ENCODE results near the gene TUBGCP2. TPM values are rescaled to one million over a fixed set of nuclear protein-coding genes. Genes with fewer than 3 reads are reported as not detected.

The TUBGCP2 gene
- total RNA-seq = 10 to 100 TPM; 26.8 to 61.9 (median 44.4) TPM

DNA sequence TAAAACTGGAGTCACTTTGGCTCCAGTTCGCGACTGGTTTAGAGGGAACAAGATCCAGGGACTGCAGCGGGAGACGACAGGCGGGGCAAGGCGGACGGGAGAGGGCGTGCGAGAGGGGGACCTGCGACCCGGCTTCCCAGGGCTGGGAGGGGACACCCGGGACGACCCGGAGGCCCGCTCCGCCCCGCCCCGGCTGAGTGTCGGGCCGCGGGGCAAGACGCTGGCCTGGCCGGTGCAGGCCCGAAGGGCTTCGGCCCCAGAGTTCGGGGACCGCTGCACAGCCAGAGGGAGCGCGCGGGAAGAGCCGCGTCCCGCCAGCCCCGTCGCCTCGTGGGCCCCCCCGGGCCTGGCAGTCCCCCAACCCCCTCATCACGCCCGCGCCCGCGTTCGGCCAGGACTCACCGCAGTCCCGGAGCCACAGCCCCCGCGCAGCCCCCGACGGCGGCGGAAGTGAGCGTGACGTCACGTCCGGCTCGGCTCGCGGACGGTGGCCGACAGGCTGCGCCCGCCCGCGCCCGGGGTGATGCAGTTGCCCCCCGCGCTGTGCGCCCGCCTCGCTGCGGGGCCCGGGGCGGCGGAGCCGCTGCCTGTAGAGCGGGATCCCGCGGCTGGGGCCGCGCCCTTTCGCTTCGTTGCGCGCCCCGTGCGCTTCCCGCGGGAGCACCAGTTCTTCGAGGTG lies at the start of gene TUBGCP2, which contains the start of gene ZNF511:
TSS of gene TUBGCP2 (minus strand) at position 452 of the 679 bp plus-strand sequence. CDS start 5,931 bp downstream, outside the sequence.
TSS of gene ZNF511 (plus strand) at position 494 of the 679 bp plus-strand sequence. CDS start at position 524, 30 bp downstream.
- Histone ChIP-seq H3K4me3 (peak within 1 kb of the TSS; percentile 72 to 89), H3K4me1 (peaks cover 5 to 13% of the 10 kb centered on the region in 2 donors), H3K36me3 (no peaks in the 10 kb centered on the region), H3K27ac (peak within 1 kb of the TSS; percentile 92 to 97), H3K9me3 (no peaks in the 10 kb centered on the region), H3K27me3 (no peaks in the 10 kb centered on the region)
- TF ChIP-seq CTCF (IDR thresholded peaks at IDR 0.05) = peak in 3 of 4 experiments; percentile 20 to 27 (median 21)
- peak; percentile 13 to 85 for TF ChIP-seq POLR2A (IDR thresholded peaks at IDR 0.05)
- intact Hi-C loops (cut with DNase I; ENCODE audit: low total_unique reads) = no loop called here
- DNase-seq = peak; percentile 80 to 88

DNA sequence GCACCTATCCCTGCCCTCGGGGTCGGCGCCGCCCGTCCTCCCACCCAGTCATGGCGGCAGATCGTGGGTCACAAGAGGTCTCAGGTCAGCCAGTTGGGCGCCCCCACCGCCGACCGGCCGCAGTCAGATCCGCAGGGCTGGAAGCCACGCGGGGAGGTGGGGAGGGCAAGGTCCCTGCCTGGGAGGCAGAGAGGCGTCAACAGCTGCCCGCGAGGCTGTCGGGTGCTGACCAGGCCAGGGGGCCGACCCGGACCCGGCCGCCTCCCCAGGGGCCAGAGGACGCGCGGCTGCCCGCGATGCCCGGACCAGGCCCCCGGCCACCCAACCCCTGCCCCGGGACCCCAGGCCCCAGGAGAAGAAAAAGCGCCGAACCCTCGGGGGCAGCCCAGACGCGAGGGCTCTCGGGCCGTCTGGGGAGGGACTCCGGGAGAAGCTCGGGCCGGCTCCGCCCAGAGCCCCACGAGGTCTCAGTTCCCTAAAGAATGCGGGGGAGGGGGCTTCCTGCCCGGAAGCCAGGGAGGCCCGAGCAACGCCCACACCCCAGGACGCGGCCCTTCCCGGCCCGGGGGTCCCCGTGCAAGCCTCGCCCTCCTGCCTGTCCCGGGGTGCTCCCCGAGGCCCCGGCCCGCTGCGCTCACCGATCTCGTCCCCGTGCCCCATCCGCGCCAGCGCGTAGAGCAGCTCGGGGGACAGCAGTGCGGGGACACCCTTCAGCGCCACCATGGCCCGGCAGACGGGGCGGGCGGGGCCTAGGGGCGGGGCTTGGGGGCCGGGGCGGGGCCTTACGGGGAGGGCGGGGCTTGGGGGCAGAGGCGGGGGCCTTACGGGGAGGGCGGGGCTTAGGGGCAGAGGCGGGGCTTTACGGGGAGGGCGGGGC lies 48.9 kb upstream of the TUBGCP2 start, which contains the start of gene FUOM:
TSS of gene FUOM (minus strand) at position 735 of the 877 bp plus-strand sequence. CDS start at position 723, 12 bp downstream.
- no peak for TF ChIP-seq POLR2A (IDR thresholded peaks at IDR 0.05)
- TF ChIP-seq CTCF (IDR thresholded peaks at IDR 0.05) = no peak
- peak within 1 kb of the TSS; percentile 16 to 47 for H3K4me3 ChIP-seq

GRCh38 chr10:133356549-133357284 lies 48.0 kb upstream of the TUBGCP2 start:
- no peak for DNase-seq
- intact Hi-C loops (cut with DNase I; ENCODE audit: low total_unique reads) = no loop called here
- Histone ChIP-seq H3K27me3 (no peaks in the 10 kb centered on the region), H3K4me3 (peak overlapping the region; percentile 16 to 47), H3K36me3 (no peaks in the 10 kb centered on the region), H3K9me3 (no peaks in the 10 kb centered on the region), H3K27ac (peak overlapping the region in 1 of 2 donors; percentile 74), H3K4me1 (no peaks in the 10 kb centered on the region)
- no peak for TF ChIP-seq CTCF (IDR thresholded peaks at IDR 0.05)
- TF ChIP-seq POLR2A (IDR thresholded peaks at IDR 0.05) = no peak

More for the DNA sequence above, 48.9 kb upstream of the TUBGCP2 start, which contains the start of gene FUOM:
- H3K9me3 ChIP-seq = no peaks in the 10 kb centered on the region
- no peaks in the 10 kb centered on the region for H3K4me1 ChIP-seq
- H3K27me3 ChIP-seq = no peaks in the 10 kb centered on the region
- peak within 1 kb of the TSS in 1 of 2 donors; percentile 74 for H3K27ac ChIP-seq
- H3K36me3 ChIP-seq = no peaks in the 10 kb centered on the region
- intact Hi-C loops (cut with DNase I; ENCODE audit: low total_unique reads) = no loop called here
- peak; percentile 39 to 40 for DNase-seq

GRCh38 chr10:133355991-133356390 lies 47.3 kb upstream of the TUBGCP2 start:
- H3K9me3 ChIP-seq = no peaks in the 10 kb centered on the region
- H3K36me3 ChIP-seq = no peaks in the 10 kb centered on the region
- intact Hi-C loops (cut with DNase I; ENCODE audit: low total_unique reads) = no loop called here
- H3K27ac ChIP-seq = no peak overlapping the region
- H3K4me3 ChIP-seq = no peak overlapping the region
- TF ChIP-seq CTCF (IDR thresholded peaks at IDR 0.05) = no peak
- no peak for TF ChIP-seq POLR2A (IDR thresholded peaks at IDR 0.05)
- H3K4me1 ChIP-seq = no peaks in the 10 kb centered on the region
- no peaks in the 10 kb centered on the region for H3K27me3 ChIP-seq
- DNase-seq = no peak
